ENCODE results near the gene DAG1.

DAG1 gene

GRCh38 chr3:49519296-49519695 is 49.2 kb downstream of the DAG1 start:
- no peak for DNase-seq

GRCh38 chr3:49519916-49520385 is 49.9 kb downstream of the DAG1 start:
- DNase-seq: no peak

GRCh38 chr3:49523756-49524747 is 54.0 kb downstream of the DAG1 start:
- no peak for DNase-seq

GRCh38 chr3:49529567-49529966 is 59.5 kb downstream of the DAG1 start:
- DNase-seq: no peak

GRCh38 chr3:49530231-49530630 is 60.2 kb downstream of the DAG1 start:
- no peak for DNase-seq

GRCh38 chr3:49530701-49531100 is 60.6 kb downstream of the DAG1 start:
- DNase-seq: no peak

GRCh38 chr3:49531218-49531617 is 61.2 kb downstream of the DAG1 start:
- no peak for DNase-seq

GRCh38 chr3:49531715-49532114 is 61.6 kb downstream of the DAG1 start:
- DNase-seq: no peak

- no peak for DNase-seq
These were observed 63.0 kb downstream of the DAG1 start for GRCh38 chr3:49533031-49533430.

- no peak for DNase-seq
These were observed 63.9 kb downstream of the DAG1 start for GRCh38 chr3:49533786-49534519.

GRCh38 chr3:49534581-49535441 is 64.7 kb downstream of the DAG1 start:
- no peak for DNase-seq

- no peak for DNase-seq
These were observed 66.2 kb downstream of the DAG1 start for GRCh38 chr3:49535971-49536874.

GRCh38 chr3:49536875-49537533 is 66.9 kb downstream of the DAG1 start:
- no peak for DNase-seq

- DNase-seq: peak; percentile 80
These were observed 69.8 kb downstream of the DAG1 start for GRCh38 chr3:49539659-49540560.

GRCh38 chr3:49552087-49552486 is 82.0 kb downstream of the DAG1 start:
- no peak for DNase-seq

GRCh38 chr3:49553324-49553691 is 83.2 kb downstream of the DAG1 start:
- DNase-seq: no peak

- peak; percentile 84 for DNase-seq
These were observed 83.9 kb downstream of the DAG1 start, which contains the start of gene BSN for GRCh38 chr3:49553692-49554632. TSS of gene BSN (plus strand) at chr3:49554477. CDS start at chr3:49554603, 126 bp downstream.

GRCh38 chr3:49554633-49555265 is 84.7 kb downstream of the DAG1 start:
- no peak for DNase-seq

Data from CD4-positive, alpha-beta T cell treated with Interleukin-4 for 4 hours (primary cell).